K562 (cell line): ENCODE data around the gene EGFL7. TPM values are rescaled to one million over a fixed set of nuclear protein-coding genes. Genes with fewer than 3 reads are reported as not detected.

Source experiments
- ATAC-seq: fragments of 200-7000 bp; cut with Tn5 transposase; 3 replicates; pipeline ENCODE4 v1.9.1; 2020; ENCODE audit warnings: moderate library complexity
- BruUV-seq: library from RNA; stranded (reverse); fragments of 400-500 nt; replicated peaks from 2 replicates; lab custom pipeline; 2021; lab: Mats Ljungman, UMichigan
- CTCF ChIA-PET: fragments of 300-600 bp; formaldehyde crosslinking; extraction: SDS; loops from one replicate; lab custom pipeline; 2021; ENCODE audit warnings: low intra/inter-chr PET ratio; lab: Yijun Ruan, JAX
- POLR2A ChIA-PET: fragments of 300-600, 350-650 bp; sonication (Branson Sonifier 250); formaldehyde crosslinking; extraction: SDS; loops from one replicate; lab custom pipeline; 2021; ENCODE audit warnings: antibody characterized with exemption, inconsistent platforms; lab: Yijun Ruan, JAX
- DNase-seq, 4 experiments: peaks; one replicate each; pipeline versions ENCODE4 v3.0.0 to v3.0.0-alpha.2; 2011 to 2018; ENCODE audit warnings: low spot score in 3 of 4, mixed read lengths in 3 of 4; ENCODE audit errors: extremely low read depth in 1 of 4
- FAIRE-seq: peaks from 2 replicates; lab custom pipeline; 2011; peaks lifted over from hg19 to GRCh38; lab: Jason Lieb, UNC
- H2AFZ ChIP-seq: 2 replicates; pipeline ENCODE4 v1.6.0; 2011; ENCODE audit warnings: low read depth, low read length, control low read depth, inconsistent platforms
- H3K27ac ChIP-seq: fragments of 200-600 bp; 3 replicates; pipeline ENCODE4 v1.8.0; 2011; ENCODE audit warnings: low read depth, mild to moderate bottlenecking, control low read depth, inconsistent platforms, low read length, moderate library complexity, mixed read lengths; ENCODE audit errors: extremely low read depth
- H3K27me3 ChIP-seq, 2 experiments: fragments of 300-600 bp in 1 of 2; 2 replicates in 1 of 2; 3 replicates in 1 of 2; pipeline versions ENCODE4 v1.6.0 to v1.8.0; 2011; ENCODE audit warnings: inconsistent platforms in 2 of 2, low read length in 2 of 2, mild to moderate bottlenecking in 1 of 2, mixed read lengths in 1 of 2, moderate library complexity in 1 of 2; ENCODE audit not compliant: control insufficient read depth in 2 of 2, insufficient read depth in 2 of 2
- H3K36me3 ChIP-seq: fragments of 300-600 bp; 3 replicates; pipeline ENCODE4 v1.8.0; 2011; ENCODE audit warnings: mild to moderate bottlenecking, low read length, inconsistent platforms; ENCODE audit not compliant: control insufficient read depth, insufficient read depth
- H3K4me1 ChIP-seq, 2 experiments: fragments of 200-600 bp in 1 of 2; replicated peaks in 1 of 2; 2 replicates in 1 of 2; 3 replicates in 1 of 2; pipeline versions ENCODE4 v1.5.1 to v1.8.0; 2011; ENCODE audit warnings: inconsistent platforms in 2 of 2, low read length in 2 of 2, mild to moderate bottlenecking in 1 of 2, mixed read lengths in 1 of 2, moderate library complexity in 1 of 2; ENCODE audit not compliant: control insufficient read depth in 2 of 2, insufficient read depth in 2 of 2
- H3K4me2 ChIP-seq: 2 replicates; pipeline ENCODE4 v1.6.1; 2011; ENCODE audit warnings: low read length, control low read depth, inconsistent platforms, mixed read lengths; ENCODE audit not compliant: insufficient read depth
- H3K4me3 ChIP-seq: fragments of 200-600 bp; sonication (generic), shearing (Covaris generic); 2 replicates; pipeline ENCODE4 v1.5.1; 2016; ENCODE audit warnings: control low read depth, inconsistent platforms
- H3K79me2 ChIP-seq: fragments of 200-600 bp; 3 replicates; pipeline ENCODE4 v1.8.0; 2011; ENCODE audit warnings: low read length, inconsistent platforms; ENCODE audit not compliant: control insufficient read depth, insufficient read depth
- H3K9ac ChIP-seq, 2 experiments: 2 replicates each; pipeline versions ENCODE4 v1.6.0 to v1.6.1; 2011; ENCODE audit warnings: low read depth in 2 of 2, low read length in 2 of 2, control low read depth in 1 of 2, inconsistent platforms in 1 of 2, mild to moderate bottlenecking in 1 of 2, mixed read lengths in 1 of 2; ENCODE audit not compliant: insufficient read depth in 1 of 2
- H3K9me1 ChIP-seq: one replicate; pipeline ENCODE4 v1.6.0; 2011; ENCODE audit warnings: inconsistent platforms, mild to moderate bottlenecking, low read length, moderate library complexity; ENCODE audit not compliant: control insufficient read depth, insufficient read depth
- H3K9me3 ChIP-seq: replicated peaks from 2 replicates; pipeline ENCODE4 v1.5.1; 2011; ENCODE audit warnings: low read depth, low read length, inconsistent platforms; ENCODE audit not compliant: control insufficient read depth, insufficient read depth
- H4K20me1 ChIP-seq: replicated peaks from 2 replicates; pipeline ENCODE4 v1.6.1; 2011; ENCODE audit warnings: low read length, inconsistent platforms, mixed read lengths; ENCODE audit not compliant: control insufficient read depth, insufficient read depth
- BCLAF1 ChIP-seq, 2 experiments: fragments of 450-650 bp in 1 of 2; IDR thresholded peaks; 2 replicates each; pipeline ENCODE4 v1.6.1; 2011 to 2017; ENCODE audit warnings: low read depth in 2 of 2, antibody characterized with exemption in 1 of 2, borderline replicate concordance in 1 of 2, low read length in 1 of 2, mild to moderate bottlenecking in 1 of 2, mixed read lengths in 1 of 2; ENCODE audit not compliant: control insufficient read depth in 1 of 2
- CCNT2 ChIP-seq: IDR thresholded peaks from 2 replicates; pipeline ENCODE4 v1.6.1; 2011; ENCODE audit warnings: borderline replicate concordance, low read depth, mild to moderate bottlenecking, moderate library complexity, mixed read lengths, low read length; ENCODE audit not compliant: insufficient read length; ENCODE audit errors: extremely low read depth
- HDAC6 ChIP-seq: IDR thresholded peaks from 2 replicates; pipeline ENCODE4 v1.6.1; 2012; ENCODE audit warnings: low read depth, mild to moderate bottlenecking, control low read depth, inconsistent platforms, low read length, moderate library complexity
- POLR2A ChIP-seq: fragments of 450-650 bp; conservative IDR thresholded peaks from 2 replicates; pipeline ENCODE4 v1.6.1; 2016
- POLR2AphosphoS2 ChIP-seq: IDR thresholded peaks from 2 replicates; pipeline ENCODE4 v1.6.1; 2012; ENCODE audit warnings: low read length, improper control_type of control experiment
- POLR2G ChIP-seq: fragments of 200-400 bp; formaldehyde crosslinking; IDR thresholded peaks from 2 replicates; pipeline ENCODE4 v1.6.1; 2017; ENCODE audit warnings: low read depth, mild to moderate bottlenecking, antibody characterized with exemption, low read length, moderate library complexity
- PTBP1 ChIP-seq: fragments of 200-400 bp; formaldehyde crosslinking; IDR thresholded peaks from 2 replicates; pipeline ENCODE4 v1.6.1; 2017; ENCODE audit warnings: low read depth, low read length
- RBM22 ChIP-seq: fragments of 200-400 bp; formaldehyde crosslinking; IDR thresholded peaks from 2 replicates; pipeline ENCODE4 v1.6.1; 2018; ENCODE audit warnings: low read length, low read depth; ENCODE audit not compliant: poor library complexity, severe bottlenecking
- TAF15 ChIP-seq: fragments of 200-400 bp; formaldehyde crosslinking; IDR thresholded peaks from 2 replicates; pipeline ENCODE4 v1.6.1; 2017; ENCODE audit warnings: mild to moderate bottlenecking, low read depth, low read length, moderate library complexity
- TCF3 ChIP-seq: sonication (generic); formaldehyde crosslinking; IDR thresholded peaks from 2 replicates; pipeline ENCODE4 v1.4.0; 2020; ENCODE audit warnings: mild to moderate bottlenecking, missing genetic modification reagents
- TGIF2 ChIP-seq: sonication (generic); formaldehyde crosslinking; IDR thresholded peaks from 2 replicates; pipeline ENCODE4 v1.8.1; 2022; ENCODE audit warnings: mild to moderate bottlenecking, missing genetic modification reagents, moderate library complexity
- THRAP3 ChIP-seq: fragments of 450-650 bp; IDR thresholded peaks from 2 replicates; pipeline ENCODE4 v1.6.1; 2016; ENCODE audit warnings: mild to moderate bottlenecking, inconsistent platforms, borderline replicate concordance
- ZBTB7A ChIP-seq: IDR thresholded peaks from 2 replicates; pipeline ENCODE4 v1.6.1; 2011; ENCODE audit warnings: low read depth, mild to moderate bottlenecking, low read length, moderate library complexity, borderline replicate concordance; ENCODE audit not compliant: control insufficient read depth
- ZBTB8A ChIP-seq: fragments of 450-650 bp; IDR thresholded peaks from 2 replicates; pipeline ENCODE4 v1.6.1; 2018; ENCODE audit warnings: mild to moderate bottlenecking, moderate library complexity; ENCODE audit not compliant: partially characterized antibody
- ZNF174 ChIP-seq: fragments of 250-450 bp; sonication (Bioruptor Pico); IDR thresholded peaks from 2 replicates; pipeline ENCODE4 v1.4.0; 2020; ENCODE audit warnings: mild to moderate bottlenecking
- ZNF24 ChIP-seq: fragments of 450-650 bp; IDR thresholded peaks from 2 replicates; pipeline ENCODE4 v1.6.1; 2016
- WGBS: fragments of 100-300 bp; shearing (Covaris generic); methylation state at CpG from one replicate; pipeline ENCODE4 v1.1.6; 2016; ENCODE audit warnings: low coverage, mixed read lengths; ENCODE audit not compliant: insufficient coverage; ENCODE audit errors: missing lambda C conversion rate; 5-methylcytosine and 5-hydroxymethylcytosine counted together
- in situ Hi-C: fragments of 300-500 bp; cut with MboI; formaldehyde crosslinking; loops from 4 replicates; pipeline ENCODE4 v1.15.0; 2018; ENCODE audit warnings: inconsistent platforms, mixed read lengths
- intact Hi-C: fragments of 100-400 bp; cut with micrococcal nuclease; formaldehyde crosslinking; loops from 2 replicates; pipeline ENCODE4 v1.14.2; 2022
- polyA plus RNA-seq, 8 experiments: library from polyadenylated mRNA; depleted of rRNA in 4 of 8; stranded (reverse) in 5 of 8; unstranded in 3 of 8; fragments of >200 nt; fragmentation: Nextera tagmentation in 2 of 8; fragmentation: Illumina TruSeq in 1 of 8; extraction: Ambion mirVana in 2 of 8; extraction: Trizol in 1 of 8; gene quantifications; 2 replicates each; pipeline versions ENCODE4 v1.2.1 to v1.2.3, GENCODE V29; 2011 to 2014; ENCODE audit warnings: inconsistent platforms in 1 of 8, missing spikeins in 1 of 8
- total RNA-seq, 7 experiments: library from RNA; depleted of rRNA in 6 of 7; stranded (reverse); fragments of >200 nt in 6 of 7; fragmentation: Illumina TruSeq in 2 of 7; extraction: Trizol in 2 of 7; gene quantifications; 2 replicates each; pipeline versions ENCODE4 v1.2.1 to v1.2.3, GENCODE V29; 2011 to 2021; ENCODE audit warnings: low replicate concordance in 1 of 7
- TF ChIP-seq, protein P1 (sequence below): fragments of 250-450 bp; sonication (Bioruptor Pico); IDR thresholded peaks from 2 replicates; pipeline ENCODE4 v1.5.1; 2021; ENCODE audit warnings: mild to moderate bottlenecking

EGFL7 gene
- total and polyA plus RNA-seq, 9 of the 15 experiments (the other 6 are each of a cell fraction or from before 2014, with no cell fraction given) = 1.5 to 286 (median 55.5) TPM

GRCh38 chr9:136667940-136668760 is 5.4 kb downstream of the EGFL7 start:
- Histone ChIP-seq H3K36me3 (peaks cover 89% of the 10 kb centered on the region; the same call in 2 of the 3 replicates), H3K4me3 (no peak overlapping the region), H3K27ac (0 out of 3 replicates have a peak overlapping the region, but pooled peaks have one; percentile 15), H3K79me2 (peaks cover 57% of the 10 kb centered on the region), H3K9me1 (peaks cover 2% of the 10 kb centered on the region), H4K20me1 (peaks cover 66% of the 10 kb centered on the region), H2AFZ (no peak overlapping the region), H3K4me2 (peak overlapping the region; percentile 18; the same call in 1 of the 2 replicates), H3K27me3 (no peaks in the 10 kb centered on the region), H3K9ac (peak overlapping the region in 1 of 2 experiments; percentile 89; a peak in 2 of 4 replicates), H3K9me3 (0 out of 2 replicates have a peak, but pooled peaks cover 3% of the 10 kb centered on the region), H3K4me1 (peaks cover 7 to 96% of the 10 kb centered on the region in 2 experiments)
- intact Hi-C loops (no loop called here), in situ Hi-C loops (no loop called here)
- POLR2A ChIA-PET = interaction anchor here (0.7 kb wide), 1 partner anchor 54 kb away, joined by 4 read pairs; no protein-coding TSS in a partner anchor
- BruUV-seq = no TSS peak
- CTCF ChIA-PET = no interaction called here
- FAIRE-seq = no peak
- ATAC-seq = no peak
- DNase-seq = peak in 2 of 4 experiments; percentile 35 to 46
- 87% methylated on average over 26 of the region's 40 CpGs for WGBS
- TF ChIP-seq CCNT2 (peak; percentile 6), RBM22 (peak; percentile 92), TGIF2 (peak; percentile 56; the same call in 1 of the 2 replicates), ZBTB8A (no peak), TAF15 (peak; percentile 38; the same call in 1 of the 2 replicates), POLR2G (peak; percentile 85), ZBTB7A (peak; percentile 75; the same call in 1 of the 2 replicates), ZNF174 (CRISPR knock-in tag) (no peak), BCLAF1 (IDR thresholded peaks at IDR 0.05; ENCODE audit: borderline replicate concordance in 1 of 2, control insufficient read depth in 1 of 2, low read depth in 2 of 2, low read length in 1 of 2) (no peak), POLR2AphosphoS2 (peak; percentile 26; the same call in 1 of the 2 replicates), TCF3 (CRISPR knock-in tag) (no peak), ZNF24 (no peak), POLR2A (peak; percentile 38), HDAC6 (no peak), PTBP1 (peak; percentile 17), THRAP3 (no peak)
- TF ChIP-seq, protein P1, sequence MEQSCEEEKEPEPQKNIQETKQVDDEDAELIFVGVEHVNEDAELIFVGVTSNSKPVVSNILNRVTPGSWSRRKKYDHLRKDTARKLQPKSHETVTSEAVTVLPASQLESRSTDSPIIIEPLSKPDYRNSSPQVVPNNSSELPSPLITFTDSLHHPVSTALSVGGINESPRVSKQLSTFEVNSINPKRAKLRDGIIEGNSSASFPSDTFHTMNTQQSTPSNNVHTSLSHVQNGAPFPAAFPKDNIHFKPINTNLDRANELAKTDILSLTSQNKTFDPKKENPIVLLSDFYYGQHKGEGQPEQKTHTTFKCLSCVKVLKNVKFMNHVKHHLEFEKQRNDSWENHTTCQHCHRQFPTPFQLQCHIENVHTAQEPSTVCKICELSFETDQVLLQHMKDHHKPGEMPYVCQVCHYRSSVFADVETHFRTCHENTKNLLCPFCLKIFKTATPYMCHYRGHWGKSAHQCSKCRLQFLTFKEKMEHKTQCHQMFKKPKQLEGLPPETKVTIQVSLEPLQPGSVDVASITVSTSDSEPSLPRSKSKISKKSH (CRISPR knock-in tag) = no peak
